Neural cell (in vitro differentiated cells): Measurements from ENCODE around the gene DIDO1. TPM values are rescaled to one million over a fixed set of nuclear protein-coding genes. Genes with fewer than 3 reads are reported as not detected.

Experiments used
- H2AFZ ChIP-seq: fragments of 200-600, 300-800 bp; sonication (generic), shearing (Covaris generic); 2 replicates; pipeline ENCODE4 v1.6.0; 2014; ENCODE audit warnings: low read depth, mild to moderate bottlenecking, antibody characterized with exemption, low read length, moderate library complexity
- H3F3A ChIP-seq: fragments of 200-600 bp; shearing (Covaris generic); 2 replicates; pipeline ENCODE4 v1.6.1; 2016; ENCODE audit warnings: mild to moderate bottlenecking, moderate library complexity, mixed read lengths, antibody characterized with exemption, low read length; ENCODE audit not compliant: insufficient read depth, poor library complexity, severe bottlenecking
- H3K27ac ChIP-seq: fragments of 200-600, 300-800 bp; sonication (generic), shearing (Covaris generic); 2 replicates; pipeline ENCODE4 v1.5.1; 2014; ENCODE audit warnings: mild to moderate bottlenecking, low read length, moderate library complexity
- H3K27me3 ChIP-seq: fragments of 300-800, 200-600 bp; sonication (generic), shearing (Covaris generic); 2 replicates; pipeline ENCODE4 v1.6.0; 2014; ENCODE audit warnings: mild to moderate bottlenecking, low read depth, low read length, moderate library complexity; ENCODE audit not compliant: insufficient read depth
- H3K36me3 ChIP-seq: fragments of 300-800, 200-600 bp; sonication (generic), shearing (Covaris generic); 2 replicates; pipeline ENCODE4 v1.5.1; 2014; ENCODE audit warnings: mild to moderate bottlenecking, antibody characterized with exemption, low read length, moderate library complexity; ENCODE audit not compliant: insufficient read depth
- H3K4me2 ChIP-seq: fragments of 300-800, 200-600 bp; sonication (generic), shearing (Covaris generic); 2 replicates; pipeline ENCODE4 v1.6.0; 2014; ENCODE audit warnings: mild to moderate bottlenecking, low read length
- H3K4me3 ChIP-seq: fragments of 300-800, 200-600 bp; sonication (generic), shearing (Covaris generic); 2 replicates; pipeline ENCODE4 v1.5.1; 2014; ENCODE audit warnings: mild to moderate bottlenecking, low read length, moderate library complexity
- H3K79me2 ChIP-seq: fragments of 200-600 bp; shearing (Covaris generic); replicated peaks from 2 replicates; pipeline ENCODE4 v1.6.0; 2014; ENCODE audit warnings: mild to moderate bottlenecking, low read length, moderate library complexity; ENCODE audit not compliant: insufficient read depth
- H3K9ac ChIP-seq: fragments of 300-800, 200-600 bp; sonication (generic), shearing (Covaris generic); 2 replicates; pipeline ENCODE4 v1.6.1; 2016; ENCODE audit warnings: mild to moderate bottlenecking, low read length, mixed read lengths
- H3K9me2 ChIP-seq: fragments of 200-600 bp; shearing (Covaris generic); 2 replicates; pipeline ENCODE4 v1.6.1; 2016; ENCODE audit warnings: mild to moderate bottlenecking, low read length, mixed read lengths; ENCODE audit not compliant: insufficient read depth
- H3K9me3 ChIP-seq: fragments of 200-600, 300-800 bp; sonication (generic), shearing (Covaris generic); 2 replicates; pipeline ENCODE4 v1.6.1; 2016; ENCODE audit warnings: mild to moderate bottlenecking, mixed run types, low read length, moderate library complexity, mixed read lengths
- H4K20me1 ChIP-seq: fragments of 200-600 bp; shearing (Covaris generic); 2 replicates; pipeline ENCODE4 v1.6.1; 2016; ENCODE audit warnings: mild to moderate bottlenecking, mixed run types; ENCODE audit not compliant: insufficient read depth
- EP300 ChIP-seq: fragments of 450-650 bp; conservative IDR thresholded peaks from 2 replicates; pipeline ENCODE4 v1.6.1; 2014; ENCODE audit warnings: antibody characterized with exemption, mild to moderate bottlenecking, moderate library complexity; ENCODE audit not compliant: poor library complexity, severe bottlenecking
- EZH2 ChIP-seq: fragments of 200-600, 300-800 bp; shearing (Covaris generic), sonication (generic); IDR thresholded peaks from 2 replicates; pipeline ENCODE4 v1.6.1; 2014; ENCODE audit warnings: antibody characterized with exemption, low read length, borderline replicate concordance, mild to moderate bottlenecking; ENCODE audit not compliant: insufficient read depth, poor library complexity, severe bottlenecking
- MXI1 ChIP-seq: fragments of 450-650 bp; conservative IDR thresholded peaks from 2 replicates; pipeline ENCODE4 v1.6.1; 2014; ENCODE audit warnings: antibody characterized with exemption, mild to moderate bottlenecking; ENCODE audit not compliant: poor library complexity, severe bottlenecking
- POLR2AphosphoS5 ChIP-seq: IDR thresholded peaks from 2 replicates; pipeline ENCODE4 v1.6.1; 2012
- RAD21 ChIP-seq: fragments of 450-650 bp; conservative IDR thresholded peaks from 2 replicates; pipeline ENCODE4 v1.6.1; 2014; ENCODE audit warnings: antibody characterized with exemption, mild to moderate bottlenecking, moderate library complexity
- SMC3 ChIP-seq: fragments of 450-650 bp; conservative IDR thresholded peaks from 2 replicates; pipeline ENCODE4 v1.6.1; 2014; ENCODE audit warnings: antibody characterized with exemption, mild to moderate bottlenecking, moderate library complexity; ENCODE audit not compliant: poor library complexity
- TAF1 ChIP-seq: IDR thresholded peaks from 2 replicates; pipeline ENCODE4 v1.6.1; 2012; ENCODE audit warnings: low read depth
- polyA plus RNA-seq: library from polyadenylated mRNA; depleted of rRNA; stranded (reverse); fragments of >200 nt; gene quantifications from 2 replicates; pipeline ENCODE4 v1.2.3, GENCODE V29; 2014
- TF ChIP-seq, protein P1 (sequence below): fragments of 450-650 bp; IDR thresholded peaks from 2 replicates; pipeline ENCODE4 v1.5.1; 2014; ENCODE audit warnings: antibody characterized with exemption, mild to moderate bottlenecking, moderate library complexity; ENCODE audit not compliant: poor library complexity, severe bottlenecking
- TF ChIP-seq, protein P2 (sequence below): IDR thresholded peaks from 2 replicates; pipeline ENCODE4 v1.6.1; 2012; ENCODE audit warnings: borderline replicate concordance

The DIDO1 gene
- polyA plus RNA-seq, 1 donor from 2014 or later = 42.8 TPM

DNA sequence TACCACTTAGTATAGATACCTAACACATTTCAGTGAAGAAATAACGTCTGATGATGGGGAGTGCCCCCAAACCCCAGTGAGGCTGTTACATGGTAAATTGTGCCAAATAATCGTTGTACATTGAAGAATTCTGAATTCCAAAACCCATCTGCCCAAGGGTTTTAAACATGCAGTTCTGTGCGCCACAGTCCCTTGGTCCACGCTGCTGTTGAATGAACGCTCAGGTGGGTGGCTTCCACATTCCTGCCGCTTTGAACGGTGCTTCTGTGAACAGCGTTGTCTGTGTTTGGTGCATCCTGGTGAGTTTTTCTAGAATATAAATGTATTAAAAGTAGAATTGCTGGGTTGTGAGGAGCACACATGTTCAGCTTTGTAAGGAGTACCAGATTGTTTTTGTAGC lies 14.6 kb upstream of the DIDO1 start:
- no peaks in the 10 kb centered on the region for H3K9me3 ChIP-seq
- TF ChIP-seq POLR2AphosphoS5 (no peak), TAF1 (no peak), RAD21 (no peak), EZH2 (no peak), MXI1 (no peak), SMC3 (no peak), EP300 (no peak)
- TF ChIP-seq, protein P1, sequence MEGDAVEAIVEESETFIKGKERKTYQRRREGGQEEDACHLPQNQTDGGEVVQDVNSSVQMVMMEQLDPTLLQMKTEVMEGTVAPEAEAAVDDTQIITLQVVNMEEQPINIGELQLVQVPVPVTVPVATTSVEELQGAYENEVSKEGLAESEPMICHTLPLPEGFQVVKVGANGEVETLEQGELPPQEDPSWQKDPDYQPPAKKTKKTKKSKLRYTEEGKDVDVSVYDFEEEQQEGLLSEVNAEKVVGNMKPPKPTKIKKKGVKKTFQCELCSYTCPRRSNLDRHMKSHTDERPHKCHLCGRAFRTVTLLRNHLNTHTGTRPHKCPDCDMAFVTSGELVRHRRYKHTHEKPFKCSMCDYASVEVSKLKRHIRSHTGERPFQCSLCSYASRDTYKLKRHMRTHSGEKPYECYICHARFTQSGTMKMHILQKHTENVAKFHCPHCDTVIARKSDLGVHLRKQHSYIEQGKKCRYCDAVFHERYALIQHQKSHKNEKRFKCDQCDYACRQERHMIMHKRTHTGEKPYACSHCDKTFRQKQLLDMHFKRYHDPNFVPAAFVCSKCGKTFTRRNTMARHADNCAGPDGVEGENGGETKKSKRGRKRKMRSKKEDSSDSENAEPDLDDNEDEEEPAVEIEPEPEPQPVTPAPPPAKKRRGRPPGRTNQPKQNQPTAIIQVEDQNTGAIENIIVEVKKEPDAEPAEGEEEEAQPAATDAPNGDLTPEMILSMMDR = no peak
- TF ChIP-seq, protein P2, sequence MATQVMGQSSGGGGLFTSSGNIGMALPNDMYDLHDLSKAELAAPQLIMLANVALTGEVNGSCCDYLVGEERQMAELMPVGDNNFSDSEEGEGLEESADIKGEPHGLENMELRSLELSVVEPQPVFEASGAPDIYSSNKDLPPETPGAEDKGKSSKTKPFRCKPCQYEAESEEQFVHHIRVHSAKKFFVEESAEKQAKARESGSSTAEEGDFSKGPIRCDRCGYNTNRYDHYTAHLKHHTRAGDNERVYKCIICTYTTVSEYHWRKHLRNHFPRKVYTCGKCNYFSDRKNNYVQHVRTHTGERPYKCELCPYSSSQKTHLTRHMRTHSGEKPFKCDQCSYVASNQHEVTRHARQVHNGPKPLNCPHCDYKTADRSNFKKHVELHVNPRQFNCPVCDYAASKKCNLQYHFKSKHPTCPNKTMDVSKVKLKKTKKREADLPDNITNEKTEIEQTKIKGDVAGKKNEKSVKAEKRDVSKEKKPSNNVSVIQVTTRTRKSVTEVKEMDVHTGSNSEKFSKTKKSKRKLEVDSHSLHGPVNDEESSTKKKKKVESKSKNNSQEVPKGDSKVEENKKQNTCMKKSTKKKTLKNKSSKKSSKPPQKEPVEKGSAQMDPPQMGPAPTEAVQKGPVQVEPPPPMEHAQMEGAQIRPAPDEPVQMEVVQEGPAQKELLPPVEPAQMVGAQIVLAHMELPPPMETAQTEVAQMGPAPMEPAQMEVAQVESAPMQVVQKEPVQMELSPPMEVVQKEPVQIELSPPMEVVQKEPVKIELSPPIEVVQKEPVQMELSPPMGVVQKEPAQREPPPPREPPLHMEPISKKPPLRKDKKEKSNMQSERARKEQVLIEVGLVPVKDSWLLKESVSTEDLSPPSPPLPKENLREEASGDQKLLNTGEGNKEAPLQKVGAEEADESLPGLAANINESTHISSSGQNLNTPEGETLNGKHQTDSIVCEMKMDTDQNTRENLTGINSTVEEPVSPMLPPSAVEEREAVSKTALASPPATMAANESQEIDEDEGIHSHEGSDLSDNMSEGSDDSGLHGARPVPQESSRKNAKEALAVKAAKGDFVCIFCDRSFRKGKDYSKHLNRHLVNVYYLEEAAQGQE = no peak
- H4K20me1 ChIP-seq = no peaks in the 10 kb centered on the region
- H3F3A ChIP-seq = no peaks in the 10 kb centered on the region
- no peak overlapping the region for H3K9ac ChIP-seq
- peaks cover 53% of the 10 kb centered on the region for H3K79me2 ChIP-seq
- H3K4me3 ChIP-seq = no peak overlapping the region
- no peak overlapping the region for H2AFZ ChIP-seq
- no peaks in the 10 kb centered on the region for H3K27me3 ChIP-seq
- no peaks in the 10 kb centered on the region for H3K9me2 ChIP-seq
- H3K4me2 ChIP-seq = no peak overlapping the region
- no peak overlapping the region for H3K27ac ChIP-seq
- H3K36me3 ChIP-seq = no peaks in the 10 kb centered on the region

DNA sequence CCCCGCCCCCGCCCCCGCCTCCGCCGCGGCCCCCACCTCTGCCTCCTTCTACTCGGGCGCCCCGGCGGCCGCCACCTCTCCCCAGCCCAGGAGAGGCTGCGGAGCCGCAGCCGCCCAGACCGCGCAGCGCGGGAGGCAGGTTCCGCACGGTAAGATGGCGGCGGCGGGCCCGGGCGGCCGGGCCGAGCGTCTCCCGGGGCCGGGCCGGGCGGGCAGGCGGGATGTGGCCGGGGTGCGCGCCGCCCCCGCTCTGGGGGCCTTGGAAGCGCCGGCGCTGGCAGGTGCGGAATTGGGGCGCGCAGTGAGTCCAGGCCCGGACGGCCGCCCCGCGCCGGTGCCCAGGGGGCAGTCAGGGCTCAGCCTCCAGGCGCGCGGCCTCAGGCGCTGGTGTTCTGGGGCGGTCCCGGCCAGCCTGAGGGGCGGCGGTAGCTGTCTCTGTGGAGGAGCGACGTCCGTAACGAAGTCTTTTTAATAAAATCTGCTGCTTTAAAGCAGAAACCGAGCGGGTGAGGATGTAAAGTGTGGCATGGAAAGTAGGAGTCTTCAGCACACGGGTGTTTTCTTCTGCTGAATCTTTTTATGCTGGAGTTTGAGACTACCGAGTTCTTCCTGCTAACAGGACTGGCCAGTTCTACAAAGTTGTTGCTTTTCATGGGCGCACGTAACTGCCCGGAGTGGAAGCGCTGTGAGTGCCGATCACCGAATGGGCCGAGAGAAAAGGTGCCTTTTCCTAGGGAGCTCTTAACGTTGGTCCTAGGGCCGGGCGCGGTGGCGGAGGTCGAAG lies 12.0 kb upstream of the DIDO1 start, which contains the start of gene GID8:
GID8 (plus strand) TSS at position 43 of the 784 bp plus-strand sequence. CDS start 3,356 bp downstream, outside the sequence.
- H3K4me3 ChIP-seq = peak within 1 kb of the TSS; percentile 85
- H2AFZ ChIP-seq = peak within 1 kb of the TSS; percentile 24
- TF ChIP-seq MXI1 (peak; percentile 19), RAD21 (peak; percentile 10), EZH2 (no peak)
- peaks cover 79% of the 10 kb centered on the region for H3K79me2 ChIP-seq
- H3K36me3 ChIP-seq = no peaks in the 10 kb centered on the region
- H3F3A ChIP-seq = no peaks in the 10 kb centered on the region
- no peaks in the 10 kb centered on the region for H4K20me1 ChIP-seq
- no peaks in the 10 kb centered on the region for H3K27me3 ChIP-seq
- H3K9me2 ChIP-seq = no peaks in the 10 kb centered on the region
- peak within 1 kb of the TSS; percentile 62 for H3K4me2 ChIP-seq
- peak within 1 kb of the TSS; percentile 97 for H3K9ac ChIP-seq
- peak within 1 kb of the TSS; percentile 92 for H3K27ac ChIP-seq
- no peaks in the 10 kb centered on the region for H3K9me3 ChIP-seq
